Common myeloid progenitor, CD34-positive (primary cell): ENCODE results near the gene TNFRSF18.
"Not testable (repeated sequence)": the region's sequence is repeated elsewhere in the genome, so short reads cannot be mapped to it uniquely, and the experiment has no call there.

Source experiments
- CTCF ChIA-PET: fragments of 350-600 bp; sonication (Branson Sonifier 250); formaldehyde crosslinking; loops from one replicate; lab custom pipeline; 2021; ENCODE audit warnings: antibody characterized with exemption; lab: Charles Lee
- POLR2A ChIA-PET: fragments of 350-600 bp; sonication (Branson Sonifier 250); formaldehyde crosslinking; loops from one replicate; lab custom pipeline; 2021; ENCODE audit warnings: antibody characterized with exemption; lab: Charles Lee
- DNase-seq, 3 donors: peaks; one replicate each; pipeline versions ENCODE4 v3.0.0 to v3.0.0-alpha.2; 2013
- H3K27ac ChIP-seq, 2 experiments: 1 replicate in 1 of 2; 2 replicates in 1 of 2; pipeline ENCODE4 v1.7.0; 2013; ENCODE audit warnings: inconsistent platforms in 2 of 2, low read length in 2 of 2, mild to moderate bottlenecking in 2 of 2, low read depth in 1 of 2, moderate library complexity in 1 of 2; ENCODE audit not compliant: severe bottlenecking in 2 of 2, insufficient read depth in 1 of 2, poor library complexity in 1 of 2
- H3K27me3 ChIP-seq, 5 experiments: replicated peaks in 2 of 5; 1 replicate in 3 of 5; 2 replicates in 2 of 5; pipeline versions ENCODE4 v1.6.1 to v1.7.0; 2013; ENCODE audit warnings: low read length in 4 of 5, mild to moderate bottlenecking in 2 of 5, moderate library complexity in 2 of 5, inconsistent platforms in 1 of 5; ENCODE audit not compliant: insufficient read depth in 5 of 5, control insufficient read depth in 4 of 5
- H3K36me3 ChIP-seq, 4 experiments: 1 replicate in 2 of 4; 2 replicates in 2 of 4; pipeline versions ENCODE4 v1.6.1 to v1.7.0; 2013; ENCODE audit warnings: low read length in 3 of 4, control low read depth in 1 of 4, mild to moderate bottlenecking in 1 of 4; ENCODE audit not compliant: control insufficient read depth in 4 of 4, insufficient read depth in 4 of 4
- H3K4me1 ChIP-seq, 4 experiments: 1 replicate in 3 of 4; 2 replicates in 1 of 4; pipeline versions ENCODE4 v1.6.1 to v1.7.1; 2013; ENCODE audit warnings: low read length in 3 of 4, mild to moderate bottlenecking in 3 of 4, control low read depth in 1 of 4, inconsistent platforms in 1 of 4, moderate library complexity in 1 of 4; ENCODE audit not compliant: control insufficient read depth in 4 of 4, insufficient read depth in 4 of 4; ENCODE audit errors: control extremely low read depth in 1 of 4
- H3K4me3 ChIP-seq, 7 experiments: 1 replicate in 4 of 7; 2 replicates in 3 of 7; pipeline versions ENCODE4 v1.5.1 to v1.7.0; 2013; ENCODE audit warnings: mild to moderate bottlenecking in 7 of 7, low read length in 6 of 7, moderate library complexity in 6 of 7, inconsistent platforms in 2 of 7, low read depth in 2 of 7, control low read depth in 1 of 7; ENCODE audit not compliant: insufficient read depth in 4 of 7, control insufficient read depth in 1 of 7; ENCODE audit errors: extremely low read depth in 1 of 7
- H3K9me3 ChIP-seq, 5 experiments: 1 replicate in 4 of 5; 2 replicates in 1 of 5; pipeline versions ENCODE4 v1.6.1 to v1.7.1; 2013; ENCODE audit warnings: low read length in 4 of 5, mild to moderate bottlenecking in 2 of 5, inconsistent platforms in 1 of 5, low read depth in 1 of 5, moderate library complexity in 1 of 5; ENCODE audit not compliant: control insufficient read depth in 4 of 5, insufficient read depth in 2 of 5; ENCODE audit errors: control extremely low read depth in 1 of 5
- WGBS: methylation state at CpG from one replicate; pipeline ENCODE4 v1.1.5; 2013; ENCODE audit not compliant: insufficient coverage; 5-methylcytosine and 5-hydroxymethylcytosine counted together

The TNFRSF18 gene

DNA sequence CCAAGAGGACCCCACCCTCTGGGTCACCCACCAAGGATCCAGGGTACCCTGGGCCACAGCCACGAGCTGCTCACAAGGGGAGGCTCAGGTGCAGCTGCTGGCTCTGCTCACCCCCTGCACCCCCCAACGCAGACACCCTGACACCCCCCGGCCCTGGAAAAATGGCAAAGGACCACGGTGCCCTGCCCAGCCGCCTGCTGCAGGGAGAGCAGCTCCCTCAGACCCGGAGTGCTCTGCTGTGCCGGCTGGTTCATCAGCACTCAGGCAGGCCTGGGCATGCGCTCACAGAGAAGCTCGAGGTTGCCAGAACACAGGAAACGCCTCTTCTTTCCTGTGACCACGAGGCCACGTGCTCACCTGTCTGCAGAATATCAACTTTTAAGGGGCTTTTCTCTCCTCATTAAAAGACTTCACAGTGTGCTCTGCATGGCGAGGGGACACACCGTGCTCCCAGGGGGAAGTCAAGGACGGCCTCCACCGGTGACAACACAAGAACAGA is 44.4 kb upstream of the TNFRSF18 start:
- no peak overlapping the region for H3K4me3 ChIP-seq
- 72% methylated on average over 13 of the region's 16 CpGs for WGBS

GRCh38 chr1:1248009-1248913 is 41.9 kb upstream of the TNFRSF18 start:
- H3K4me3 ChIP-seq, H3K9me3 ChIP-seq, DNase-seq, CTCF ChIA-PET, POLR2A ChIA-PET, H3K27ac ChIP-seq, H3K36me3 ChIP-seq: not testable (repeated sequence)
- Histone ChIP-seq H3K27me3 (peaks cover 0 to 36% (median 6%) of the 10 kb centered on the region in 5 experiments), H3K4me1 (peaks cover 0 to 16% (median 10%) of the 10 kb centered on the region in 4 experiments)
- 98% methylated on average over 7 of the region's 21 CpGs for WGBS

More for the DNA sequence above, 44.4 kb upstream of the TNFRSF18 start:
- Histone ChIP-seq H3K9me3 (no peaks in the 10 kb centered on the region), H3K4me1 (peaks cover 0 to 16% (median 10%) of the 10 kb centered on the region in 4 experiments), H3K27ac (no peak overlapping the region), H3K27me3 (peaks cover 0 to 28% (median 6%) of the 10 kb centered on the region in 5 experiments), H3K36me3 (peaks cover 5 to 29% (median 20%) of the 10 kb centered on the region in 4 experiments)
- ChIA-PET POLR2A (no interaction called here), CTCF (interaction anchor here (0.8 to 4.8 kb wide), 12 partner anchors 9 to 268 kb away, joined by 3 to 60 read pairs (median 4); no protein-coding TSS in a partner anchor)
- DNase-seq = no peak

DNA sequence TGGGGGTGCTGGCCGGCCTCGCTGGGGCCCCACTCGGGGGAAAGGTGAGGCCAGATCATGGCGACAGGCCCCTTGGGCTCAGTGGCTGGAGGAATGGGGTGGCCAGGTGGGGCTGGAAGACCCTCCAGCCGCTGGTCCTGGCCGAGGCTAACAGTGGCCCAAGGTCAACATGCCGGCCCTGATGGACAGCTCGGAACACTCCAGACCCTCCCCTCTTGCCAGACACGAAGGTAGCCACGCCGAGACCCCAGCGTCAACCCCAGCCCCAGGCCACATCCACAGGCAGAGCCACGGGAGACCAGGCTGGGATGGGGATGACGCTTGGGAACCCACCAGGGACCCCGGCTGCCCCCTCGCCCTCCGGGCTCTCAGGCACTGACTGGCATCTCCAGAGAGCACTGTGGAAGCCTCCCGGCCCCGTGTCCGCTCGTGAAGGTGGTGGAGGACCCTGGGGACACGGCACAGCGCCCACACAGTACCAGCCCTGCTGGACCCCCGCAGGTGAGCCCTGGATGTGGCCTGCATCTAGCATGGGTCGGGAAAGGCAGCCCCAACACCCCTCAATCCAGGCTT is 41.0 kb upstream of the TNFRSF18 start:
- no peak for DNase-seq
- Histone ChIP-seq H3K4me3 (no peak overlapping the region), H3K27ac (no peak overlapping the region), H3K9me3 (no peaks in the 10 kb centered on the region), H3K36me3 (peaks cover 0 to 3% (median under 1%) of the 10 kb centered on the region in 4 experiments), H3K27me3 (peaks cover 0 to 36% (median 6%) of the 10 kb centered on the region in 5 experiments), H3K4me1 (peaks cover 0 to 16% (median 10%) of the 10 kb centered on the region in 4 experiments)
- WGBS = 83% methylated on average over 23 of the region's 25 CpGs
- CTCF ChIA-PET = interaction anchor here (2.2 kb wide), 1 partner anchor 125 kb away, joined by 9 read pairs; no protein-coding TSS in a partner anchor
- POLR2A ChIA-PET = interaction anchor here (1.0 kb wide), 1 partner anchor 13 kb away, joined by 3 read pairs; no protein-coding TSS in a partner anchor

- 7% methylated on average over 41 of the region's 74 CpGs for WGBS
- Histone ChIP-seq H3K4me3 (no peak within 1 kb of the TSS), H3K27me3 (peaks cover 0 to 36% (median 6%) of the 10 kb centered on the region in 5 experiments), H3K4me1 (peaks cover 0 to 16% (median 10%) of the 10 kb centered on the region in 4 experiments), H3K9me3 (no peaks in the 10 kb centered on the region), H3K36me3 (peaks cover 0 to 3% (median 0%) of the 10 kb centered on the region in 4 experiments), H3K27ac (no peak within 1 kb of the TSS)
- CTCF ChIA-PET = interaction anchor here (2.2 kb wide), 1 partner anchor 124 kb away, joined by 9 read pairs; no protein-coding TSS in a partner anchor
- DNase-seq = peak in 1 of 3 donors; percentile 24
- POLR2A ChIA-PET = interaction anchor here (1.0 kb wide), 1 partner anchor 14 kb away, joined by 3 read pairs; no protein-coding TSS in a partner anchor
Observed at GRCh38 chr1:1246577-1247340, 40.4 kb upstream of the TNFRSF18 start, which contains the start of gene C1QTNF12. C1QTNF12 (minus strand) TSS chr1:1246722; CDS start chr1:1246690, 32 bp downstream.

GRCh38 chr1:1245817-1246576 is 39.6 kb upstream of the TNFRSF18 start:
- Histone ChIP-seq H3K4me3 (no peak overlapping the region), H3K36me3 (peaks cover 0 to 3% (median 0%) of the 10 kb centered on the region in 4 experiments), H3K27ac (no peak overlapping the region), H3K27me3 (peaks cover 0 to 37% (median 6%) of the 10 kb centered on the region in 5 experiments), H3K9me3 (no peaks in the 10 kb centered on the region), H3K4me1 (peaks cover 0 to 14% (median 8%) of the 10 kb centered on the region in 4 experiments)
- no peak for DNase-seq
- WGBS = 21% methylated on average over 33 of the region's 45 CpGs
- ChIA-PET CTCF (interaction anchor here (2.2 kb wide), 1 partner anchor 124 kb away, joined by 9 read pairs; no protein-coding TSS in a partner anchor), POLR2A (no interaction called here)
